Cerebellar cortex (tissue), 1 donor: ENCODE data around the gene CACNA1E.

Experiments
- DNase-seq: peaks from one replicate; pipeline ENCODE4 v3.0.0-alpha.2; 2015; ENCODE audit warnings: low spot score

CACNA1E gene

GRCh38 chr1:181637998-181638397 is 154.7 kb downstream of the CACNA1E start:
- DNase-seq, result no peak

- no peak for DNase-seq
Measured at GRCh38 chr1:181640956-181641355, 157.6 kb downstream of the CACNA1E start.

- DNase-seq, result no peak
Measured at GRCh38 chr1:181643631-181644030, 160.3 kb downstream of the CACNA1E start.

- no peak for DNase-seq
Measured at GRCh38 chr1:181645171-181645570, 161.9 kb downstream of the CACNA1E start.

GRCh38 chr1:181646710-181647109 is 163.4 kb downstream of the CACNA1E start:
- DNase-seq, result no peak

- no peak for DNase-seq
Measured at GRCh38 chr1:181647314-181648035, 164.2 kb downstream of the CACNA1E start.

GRCh38 chr1:181651276-181651675 is 168.0 kb downstream of the CACNA1E start:
- no peak for DNase-seq

- DNase-seq, result no peak
Measured at GRCh38 chr1:181655756-181656155, 172.4 kb downstream of the CACNA1E start.

- no peak for DNase-seq
Measured at GRCh38 chr1:181656491-181656890, 173.2 kb downstream of the CACNA1E start.

- no peak for DNase-seq
Measured at GRCh38 chr1:181658581-181658980, 175.3 kb downstream of the CACNA1E start.

GRCh38 chr1:181659321-181659957 is 176.1 kb downstream of the CACNA1E start:
- no peak for DNase-seq

- no peak for DNase-seq
Measured at GRCh38 chr1:181660621-181661020, 177.3 kb downstream of the CACNA1E start.

GRCh38 chr1:181661569-181661968 is 178.3 kb downstream of the CACNA1E start:
- no peak for DNase-seq

GRCh38 chr1:181662606-181663005 is 179.3 kb downstream of the CACNA1E start:
- DNase-seq, result no peak

- peak; percentile 61 for DNase-seq
Measured at GRCh38 chr1:181664543-181664942, 181.2 kb downstream of the CACNA1E start.

- DNase-seq, result no peak
Measured at GRCh38 chr1:181669246-181669645, 185.9 kb downstream of the CACNA1E start.

- DNase-seq, result peak; percentile 5
Measured at GRCh38 chr1:181674617-181675016, 191.3 kb downstream of the CACNA1E start.

- DNase-seq, result peak; percentile 11
Measured at GRCh38 chr1:181675091-181675917, 192.0 kb downstream of the CACNA1E start.

- DNase-seq, result no peak
Measured at GRCh38 chr1:181675918-181676190, 192.5 kb downstream of the CACNA1E start.

- DNase-seq, result peak; percentile 44
Measured at GRCh38 chr1:181676269-181676668, 193.0 kb downstream of the CACNA1E start.

- DNase-seq, result no peak
Measured at GRCh38 chr1:181680332-181680731, 197.0 kb downstream of the CACNA1E start.

GRCh38 chr1:181680871-181681270 is 197.6 kb downstream of the CACNA1E start:
- no peak for DNase-seq

- no peak for DNase-seq
Measured at GRCh38 chr1:181685211-181685610, 201.9 kb downstream of the CACNA1E start.
